HG03432 (cell line): ENCODE results near the gene CAB39L.

Experiments used
- ATAC-seq: cut with Tn5 transposase; IDR thresholded peaks from one replicate; pipeline ENCODE4 v1.9.1; 2021; ENCODE audit warnings: mild to moderate bottlenecking, moderate library complexity; ENCODE audit not compliant: unreplicated experiment

The CAB39L gene

DNA sequence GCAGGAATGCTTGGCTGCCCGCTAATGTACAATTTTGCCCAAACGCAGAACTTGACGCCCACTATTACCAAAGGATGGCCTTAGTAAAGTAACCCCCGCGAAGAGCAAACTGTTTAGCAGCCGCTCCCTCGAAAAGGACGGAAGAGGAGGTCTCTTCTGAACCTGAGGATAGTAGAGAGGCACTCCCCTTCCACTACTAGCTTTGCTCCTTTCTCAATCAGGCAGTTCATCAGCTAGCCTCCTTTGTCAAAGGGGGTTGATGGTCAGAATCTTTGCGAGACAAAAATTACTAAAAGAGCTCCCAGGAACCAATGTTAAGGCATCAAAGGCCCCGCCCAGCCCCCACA is 534 bp downstream of the CAB39L start:
- no peak for ATAC-seq

DNA sequence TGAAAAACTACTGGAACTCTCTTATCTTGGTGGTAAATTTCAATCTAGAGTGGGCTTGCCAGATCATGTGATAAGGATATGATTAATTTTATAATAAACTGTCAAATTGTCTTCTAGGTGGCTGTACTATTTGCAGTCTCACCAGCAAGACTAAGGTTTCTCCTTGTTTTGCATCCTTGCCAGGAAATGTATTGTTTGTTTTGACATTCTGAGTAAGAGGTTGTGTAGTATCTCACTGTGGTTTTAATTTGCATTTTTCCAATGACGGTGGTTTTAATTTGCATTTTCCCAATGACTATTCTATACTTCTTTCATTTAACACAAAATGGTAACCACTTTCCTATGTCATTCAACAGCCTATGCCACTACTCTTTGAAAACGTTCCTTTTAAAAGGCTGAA is 2.0 kb downstream of the CAB39L start:
- no peak for ATAC-seq

DNA sequence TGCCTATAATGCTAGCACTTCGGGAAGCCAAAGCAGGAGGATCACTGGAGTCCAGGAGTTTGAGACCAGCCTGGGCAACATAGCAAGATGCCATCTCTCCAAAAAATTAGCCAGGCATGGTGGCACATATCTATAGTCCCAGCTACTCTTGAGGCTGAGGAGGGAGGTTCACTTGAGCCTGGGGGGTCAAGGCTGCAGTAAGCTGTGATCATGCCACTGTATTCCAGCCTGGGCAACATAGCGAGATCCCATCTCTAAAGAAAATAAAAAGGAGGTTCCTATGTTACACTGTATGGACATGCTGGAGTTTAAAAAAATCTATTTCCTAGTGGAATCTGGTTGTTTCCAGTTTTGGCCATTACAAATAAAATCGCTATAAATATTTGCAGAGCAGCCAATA is 2.6 kb downstream of the CAB39L start:
- no peak for ATAC-seq

DNA sequence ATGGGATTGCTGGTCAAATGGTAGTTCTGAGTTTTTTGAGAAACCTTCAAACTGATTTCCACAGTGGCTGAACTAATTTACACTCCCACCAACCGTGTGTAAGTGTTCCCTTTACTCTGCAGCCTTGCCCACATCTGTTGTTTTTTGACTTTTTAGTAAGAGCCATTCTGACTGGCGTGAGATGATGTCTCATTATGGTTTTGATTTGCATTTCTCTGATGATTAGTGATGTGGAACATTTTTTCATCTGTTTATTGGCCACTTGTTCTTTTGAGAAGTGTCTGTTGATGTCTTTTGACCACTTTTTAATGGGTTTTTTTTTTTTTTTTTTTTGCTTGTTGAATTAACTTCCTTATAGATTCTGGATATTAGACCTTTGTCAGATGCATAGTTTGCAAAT is 4.3 kb downstream of the CAB39L start:
- no peak for ATAC-seq

DNA sequence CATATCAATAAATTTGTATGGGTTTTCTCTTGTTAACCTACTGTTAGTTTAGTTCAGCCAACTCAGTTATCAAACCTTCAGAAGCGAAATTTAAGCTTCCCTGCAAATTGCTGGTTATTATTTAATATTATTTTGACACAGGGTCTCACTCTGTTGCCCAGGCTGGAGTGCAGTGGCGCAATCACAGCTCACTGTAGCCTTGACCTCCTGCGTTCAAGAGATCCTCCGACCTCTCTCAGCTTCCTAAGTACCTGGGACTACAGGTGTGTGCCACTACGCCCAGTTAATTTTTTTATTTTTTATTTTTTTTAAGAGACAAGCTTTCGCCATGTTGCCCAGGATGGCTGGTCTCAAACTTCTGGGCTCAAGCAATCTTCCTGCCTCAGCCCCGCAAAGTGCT is 6.2 kb downstream of the CAB39L start:
- ATAC-seq: no peak

DNA sequence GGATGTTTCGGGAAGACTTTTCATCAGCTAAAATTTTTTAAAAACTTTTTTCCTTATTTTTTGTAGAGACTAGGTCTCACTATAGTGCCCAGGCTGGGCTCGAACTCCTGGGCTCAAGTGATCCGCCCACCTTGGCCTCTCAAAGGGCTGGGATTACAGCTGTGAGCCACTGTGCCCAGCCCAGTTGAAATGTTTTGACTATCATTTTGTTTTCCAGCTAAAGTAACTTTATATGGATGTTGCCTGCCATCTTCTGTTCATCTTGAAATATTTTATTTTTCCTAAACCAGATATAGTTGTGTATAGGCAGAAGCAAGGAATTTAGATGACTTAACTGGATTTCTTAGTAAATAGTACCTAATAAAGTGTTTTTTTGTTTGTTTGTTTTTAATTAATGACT is 7.0 kb downstream of the CAB39L start:
- no peak for ATAC-seq

DNA sequence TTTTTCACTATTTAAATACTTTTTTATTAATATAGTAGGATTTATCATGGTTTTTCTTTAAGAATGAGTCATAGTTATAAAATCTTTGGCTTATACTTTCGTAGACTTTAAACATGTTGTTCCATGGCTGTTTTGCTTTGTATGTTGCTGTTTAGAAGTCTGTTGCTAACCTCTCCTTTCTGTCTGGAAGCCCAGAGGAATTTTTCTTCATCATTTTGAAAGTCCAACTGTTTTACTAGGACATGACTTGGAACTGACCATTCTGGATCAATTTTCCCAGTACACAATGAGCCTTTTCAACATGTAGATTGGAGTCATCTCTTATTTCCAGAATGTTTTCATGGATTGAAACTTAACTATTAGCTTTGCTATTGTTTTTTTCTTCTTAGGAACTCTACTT is 7.9 kb downstream of the CAB39L start:
- no peak for ATAC-seq

DNA sequence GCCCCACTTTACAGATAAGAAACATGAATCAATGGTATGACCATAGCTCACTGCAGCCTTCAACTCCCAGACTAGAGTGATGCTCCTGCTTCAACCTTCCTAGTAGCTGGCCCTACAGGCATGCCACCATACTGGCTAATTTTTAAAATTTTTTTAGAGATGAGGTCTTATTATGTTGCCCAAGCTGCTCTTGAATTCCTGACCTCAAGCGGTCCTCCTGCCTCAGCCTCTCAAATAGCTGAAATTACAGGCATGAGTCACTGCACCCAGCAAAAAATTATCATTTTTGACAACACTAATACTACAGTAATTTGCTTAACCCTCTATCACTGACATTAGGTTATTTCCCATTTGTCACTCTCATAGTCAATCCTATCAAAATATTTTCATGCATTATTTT is 14.7 kb downstream of the CAB39L start:
- ATAC-seq: no peak

DNA sequence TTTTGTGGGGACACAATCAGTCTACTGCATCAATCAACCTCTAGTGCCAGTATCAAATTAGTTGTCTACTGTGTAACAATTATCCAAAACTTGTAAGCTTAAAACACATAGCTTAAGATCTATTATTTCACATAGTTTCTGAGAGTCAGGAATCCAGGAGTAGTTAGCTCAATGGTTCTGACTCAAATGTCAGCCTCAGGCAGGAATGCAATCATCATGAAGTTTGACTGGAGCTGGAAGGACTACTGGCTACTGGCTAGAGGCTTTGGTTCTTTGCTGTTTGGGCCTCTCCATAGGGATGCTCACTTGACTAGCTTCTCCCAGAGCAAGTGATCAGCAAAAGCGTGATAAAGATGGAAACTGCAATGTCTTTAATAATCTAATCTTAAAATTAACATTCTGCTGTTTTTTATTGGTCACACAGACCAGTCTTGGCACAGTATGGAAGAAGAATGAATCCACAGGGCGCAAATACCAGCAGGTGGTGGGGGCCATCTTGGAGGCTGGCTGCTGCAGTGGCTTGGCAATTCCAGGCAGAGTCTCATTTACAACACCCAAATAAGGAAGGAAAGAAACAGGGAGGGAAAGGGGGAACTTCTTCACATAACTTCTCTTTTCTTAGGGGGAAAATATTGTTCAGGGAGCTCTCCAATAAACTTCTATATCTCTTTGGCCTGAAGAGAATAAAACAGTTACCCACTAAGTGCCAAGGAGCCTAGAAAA is 15.7 kb downstream of the CAB39L start:
- no peak for ATAC-seq

DNA sequence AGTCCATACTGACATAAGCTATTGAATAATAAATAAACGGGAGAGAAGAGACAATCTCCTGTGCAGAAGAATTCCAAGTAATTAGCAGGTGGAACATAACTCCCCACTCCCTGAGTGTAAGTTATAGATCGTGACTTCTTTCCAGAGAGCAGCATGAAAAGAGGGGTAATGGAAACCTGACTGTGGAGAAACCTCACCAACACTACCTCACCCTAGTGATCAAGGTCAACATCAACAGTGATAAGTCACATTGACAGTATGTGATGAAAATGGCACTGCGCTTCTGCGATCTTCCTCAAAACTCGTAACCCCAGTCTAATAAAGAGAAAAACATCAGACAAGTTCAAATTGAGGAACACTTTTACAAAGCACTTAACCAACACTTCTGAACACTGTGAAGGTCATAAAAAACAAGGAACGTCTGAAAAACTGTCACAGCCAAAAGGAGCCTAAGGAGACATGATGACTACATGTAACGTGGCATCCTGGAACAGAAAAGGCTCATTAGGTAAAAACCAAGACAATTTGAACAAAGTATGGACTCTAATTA is 19.8 kb downstream of the CAB39L start:
- ATAC-seq: no peak

DNA sequence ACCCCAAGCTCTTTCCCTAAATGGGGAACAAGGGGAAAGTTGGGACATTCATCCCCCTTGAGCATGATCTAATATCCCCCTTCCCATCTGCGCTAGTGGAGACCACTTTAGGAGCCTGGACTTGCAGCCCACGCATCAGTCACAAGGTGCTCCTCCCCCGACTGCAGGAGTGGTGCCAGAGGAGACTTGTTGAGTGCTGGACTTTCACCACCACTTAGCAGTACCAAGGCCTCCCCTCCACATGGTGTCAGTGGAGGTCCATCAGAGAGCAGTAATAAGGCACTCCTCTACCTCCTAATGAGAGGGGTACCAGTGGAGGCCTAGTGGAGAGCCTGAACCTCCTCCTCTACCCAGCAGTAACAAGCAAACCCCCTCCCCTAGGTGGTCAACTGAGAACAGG is 22.5 kb downstream of the CAB39L start:
- ATAC-seq: no peak

DNA sequence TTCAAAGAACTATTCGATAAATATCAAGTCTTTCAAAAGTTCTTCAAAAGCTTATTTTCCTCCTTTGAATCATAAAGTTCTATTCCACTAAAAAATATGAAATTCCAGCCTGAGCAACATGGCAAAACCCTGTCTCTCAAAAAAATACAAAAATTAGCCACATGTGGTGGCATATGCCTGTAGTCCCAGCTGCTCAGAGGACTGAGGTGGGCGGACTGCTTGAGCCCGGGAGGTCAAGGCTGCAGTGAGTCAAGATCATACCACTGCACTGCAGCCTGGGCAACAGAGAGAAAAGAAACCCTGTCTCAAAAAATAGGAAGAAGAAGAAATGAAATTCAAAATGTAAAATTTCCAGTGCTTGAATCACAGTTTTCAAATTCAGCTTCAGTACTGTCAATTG is 24.6 kb downstream of the CAB39L start:
- ATAC-seq: no peak

DNA sequence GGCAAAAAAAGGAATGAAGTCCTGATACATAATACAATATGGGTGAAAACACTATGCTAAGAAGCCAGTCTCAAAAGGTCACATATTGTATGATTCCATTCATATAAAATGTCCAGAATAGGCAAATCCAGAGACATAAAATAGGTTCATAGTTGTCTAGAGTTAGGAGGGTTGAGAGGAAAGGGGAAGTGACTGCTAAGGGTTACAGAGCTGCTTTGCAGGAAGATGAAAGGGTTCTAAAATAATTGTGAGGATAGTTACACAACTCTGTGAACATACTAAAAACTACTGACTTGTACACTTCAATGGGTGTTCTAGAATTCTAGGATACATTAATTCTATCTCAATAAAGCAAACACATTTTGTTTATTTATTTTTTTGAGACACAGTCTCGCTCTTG is 25.7 kb downstream of the CAB39L start:
- no peak for ATAC-seq

DNA sequence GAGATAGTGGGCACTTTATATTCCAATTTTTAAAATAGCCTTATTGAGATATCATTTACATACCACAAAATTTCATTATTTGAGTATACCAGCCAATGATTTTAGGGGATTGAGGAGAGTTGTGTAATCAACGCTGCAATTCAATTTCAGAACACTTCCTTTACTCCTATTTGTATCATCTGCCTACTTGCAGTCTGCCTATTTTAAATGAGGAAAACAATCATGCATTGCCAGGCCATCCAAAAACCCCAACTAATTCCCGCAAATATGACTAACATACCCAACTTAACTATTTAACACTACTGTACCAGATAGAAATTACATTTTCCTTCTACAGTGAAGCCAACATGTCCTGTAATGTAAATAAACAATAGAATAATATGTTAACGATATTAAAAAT is 26.7 kb downstream of the CAB39L start:
- ATAC-seq: no peak

DNA sequence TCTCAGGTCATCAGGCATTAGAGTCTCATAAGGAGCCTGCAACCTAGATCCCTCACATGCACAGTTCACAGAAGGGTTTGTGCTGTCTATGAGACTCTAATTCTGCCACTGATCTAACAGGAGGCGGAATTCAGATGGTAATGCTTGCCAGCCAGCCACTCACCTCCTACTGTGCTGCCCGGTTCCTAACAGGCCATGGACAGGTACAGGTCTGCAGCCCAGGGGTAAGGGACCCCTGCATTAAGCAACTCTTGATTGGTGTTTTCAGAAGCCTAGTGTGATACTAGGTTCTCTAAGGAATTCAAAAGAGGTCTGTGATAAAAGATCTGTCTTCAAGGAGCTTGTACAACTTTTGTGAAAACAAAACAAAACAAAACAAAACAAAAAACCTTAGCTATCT is 31.1 kb downstream of the CAB39L start:
- no peak for ATAC-seq

DNA sequence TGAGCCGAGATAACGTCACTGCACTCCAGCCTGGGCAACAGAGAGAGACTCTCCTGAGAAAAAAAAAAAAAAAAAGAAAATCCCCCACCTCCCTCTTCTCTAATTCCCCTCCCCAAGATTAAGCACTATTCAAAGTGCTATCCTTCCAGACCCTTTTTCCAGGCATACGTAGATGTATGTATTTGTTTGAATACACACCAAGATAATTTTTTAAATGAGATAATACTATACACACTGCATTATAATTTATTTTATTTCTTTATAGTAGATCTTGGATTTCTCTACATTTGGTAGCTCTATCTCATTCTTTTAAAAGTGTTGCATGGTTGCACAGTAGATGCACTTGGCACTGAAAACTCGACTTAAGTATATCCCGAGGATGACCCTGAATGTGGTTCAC is 32.5 kb downstream of the CAB39L start:
- ATAC-seq: no peak

DNA sequence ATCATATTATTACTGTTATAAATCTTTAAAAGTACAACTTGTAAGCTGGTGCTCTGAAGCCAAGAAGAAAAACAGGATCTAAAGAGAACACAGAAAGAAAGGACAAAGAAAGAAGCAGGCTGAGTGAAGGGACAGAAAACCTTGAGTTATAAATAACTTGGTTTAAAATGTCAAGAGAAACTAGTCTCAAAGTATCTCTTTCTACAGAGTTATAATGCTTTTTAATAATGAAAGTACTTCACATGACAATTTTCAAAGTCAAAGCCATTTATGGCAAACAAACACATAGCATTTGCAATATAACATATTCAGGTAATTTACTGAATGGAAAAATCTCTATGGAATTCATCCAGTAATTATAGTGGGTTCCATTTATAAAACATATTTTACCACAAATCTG is 33.4 kb downstream of the CAB39L start:
- ATAC-seq: no peak

DNA sequence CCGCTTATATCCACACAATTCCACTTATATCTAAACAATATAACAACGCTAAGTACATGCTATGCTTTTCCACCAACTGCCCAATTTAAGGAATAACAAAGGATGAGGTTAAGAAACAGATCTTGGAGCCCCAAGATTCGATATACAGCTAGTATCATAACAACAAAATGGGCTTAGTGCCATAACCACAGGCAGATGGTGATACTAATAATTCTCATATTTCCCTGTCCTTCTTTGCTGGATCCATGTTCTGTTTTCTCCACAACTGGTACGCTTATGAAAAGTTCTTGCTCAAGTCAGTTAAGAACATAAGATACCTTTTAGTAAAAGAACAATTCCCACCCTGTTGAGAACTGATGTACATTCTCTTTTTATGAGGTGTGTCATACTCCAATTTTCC is 33.9 kb downstream of the CAB39L start:
- ATAC-seq: no peak

DNA sequence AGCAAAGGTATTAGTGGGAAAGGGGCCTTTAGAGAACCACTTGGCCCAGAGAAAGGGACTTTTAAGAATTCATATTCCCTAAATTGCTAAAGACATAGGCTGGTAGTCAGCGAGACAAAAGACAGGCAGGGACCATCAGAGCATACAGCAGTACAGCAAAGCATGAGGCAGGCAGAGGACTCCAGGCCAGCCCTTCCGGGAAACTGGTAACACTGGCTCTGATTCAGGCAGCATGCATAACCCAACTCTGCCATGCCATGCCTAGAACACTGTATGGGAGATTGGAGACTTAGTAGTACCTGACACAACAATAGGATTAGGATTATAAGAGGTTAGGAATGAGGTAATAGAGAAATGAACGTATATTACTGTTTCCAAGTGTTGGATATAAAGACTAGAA is 34.9 kb downstream of the CAB39L start:
- no peak for ATAC-seq

DNA sequence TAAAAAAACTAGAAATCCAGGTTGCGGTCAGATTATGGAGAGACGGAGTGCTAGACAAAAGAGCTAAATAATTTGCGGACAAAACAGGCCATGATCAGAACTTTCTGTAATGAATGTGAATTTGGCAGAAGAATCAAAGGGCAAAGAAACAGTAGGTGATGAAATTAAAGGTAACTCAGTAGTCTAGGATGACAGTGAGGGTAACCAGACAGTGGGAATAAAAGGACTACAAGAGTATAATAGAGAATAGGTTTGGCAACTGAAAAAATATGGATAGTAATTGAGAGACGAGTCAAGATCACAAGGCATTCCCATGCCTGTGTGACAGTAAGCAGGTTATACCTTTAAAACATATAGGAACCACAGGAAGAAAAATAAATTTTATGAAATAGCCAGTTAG is 35.9 kb downstream of the CAB39L start:
- no peak for ATAC-seq

DNA sequence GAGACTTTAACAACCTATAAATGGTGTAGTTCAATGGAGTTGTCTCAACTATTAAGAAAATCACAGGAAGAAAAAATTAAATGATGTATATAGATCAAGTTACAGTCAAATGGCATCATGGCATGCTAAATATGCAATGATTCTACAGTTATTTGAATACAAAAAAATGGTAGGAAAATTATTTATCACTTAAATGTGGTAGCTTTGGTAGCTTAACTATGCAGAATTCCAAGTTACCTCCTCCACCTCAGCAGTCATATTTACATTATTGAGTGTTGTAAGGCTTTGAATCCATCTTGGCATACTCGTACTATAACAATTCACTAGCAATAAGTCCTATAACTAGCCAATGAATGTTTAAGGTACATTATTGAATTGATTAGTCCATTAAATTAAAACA is 36.8 kb downstream of the CAB39L start:
- no peak for ATAC-seq

DNA sequence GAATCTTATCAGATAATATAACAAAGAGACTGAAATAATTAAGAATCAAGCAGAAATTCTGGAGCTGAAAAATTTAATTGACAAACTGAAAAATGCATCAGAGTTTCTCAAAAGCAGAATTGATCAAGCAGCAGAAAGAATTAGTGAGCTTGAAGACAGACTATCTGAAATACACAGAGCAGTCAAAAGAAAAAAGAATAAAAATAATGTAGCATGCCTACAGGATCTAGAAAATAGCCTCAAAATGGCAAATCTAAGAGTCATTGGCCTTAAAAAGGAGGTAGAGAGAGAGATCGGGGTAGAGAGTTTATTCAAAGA is 39.2 kb downstream of the CAB39L start:
- no peak for ATAC-seq

DNA sequence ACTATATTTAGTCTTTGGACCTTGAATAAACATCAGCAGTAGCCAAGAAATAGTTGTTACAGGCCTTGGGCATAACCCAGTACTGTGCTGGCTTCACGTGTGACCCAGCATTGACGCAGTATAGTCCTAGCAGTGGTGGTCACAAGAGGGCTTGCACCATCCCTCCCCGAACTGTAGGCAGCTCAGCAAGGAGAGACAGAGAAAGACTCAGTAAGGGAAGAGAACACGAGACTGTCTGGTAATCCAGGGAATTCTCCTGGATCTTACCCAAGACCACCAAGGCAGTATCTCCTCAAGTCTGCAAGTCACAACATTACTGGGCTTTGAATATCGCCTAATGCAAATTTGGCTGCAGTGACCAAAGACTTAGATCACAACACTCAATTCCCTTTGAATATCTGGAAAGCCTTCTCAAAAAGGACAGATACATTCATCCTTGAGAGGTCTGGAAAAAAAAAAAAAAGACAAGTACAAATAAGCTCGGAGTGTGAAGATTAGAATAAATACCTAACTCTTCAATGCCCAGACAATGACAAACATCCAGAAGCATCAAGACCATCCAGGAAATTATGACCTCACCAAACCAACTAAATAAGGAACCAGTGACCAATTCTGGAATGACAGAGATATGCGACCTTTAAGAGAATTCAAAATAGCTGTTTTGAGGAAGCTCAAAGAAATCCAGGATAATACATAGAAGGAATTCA is 39.7 kb downstream of the CAB39L start:
- ATAC-seq: no peak
